Measurements from ENCODE around the gene PNLIPRP2.

PNLIPRP2 gene

DNA sequence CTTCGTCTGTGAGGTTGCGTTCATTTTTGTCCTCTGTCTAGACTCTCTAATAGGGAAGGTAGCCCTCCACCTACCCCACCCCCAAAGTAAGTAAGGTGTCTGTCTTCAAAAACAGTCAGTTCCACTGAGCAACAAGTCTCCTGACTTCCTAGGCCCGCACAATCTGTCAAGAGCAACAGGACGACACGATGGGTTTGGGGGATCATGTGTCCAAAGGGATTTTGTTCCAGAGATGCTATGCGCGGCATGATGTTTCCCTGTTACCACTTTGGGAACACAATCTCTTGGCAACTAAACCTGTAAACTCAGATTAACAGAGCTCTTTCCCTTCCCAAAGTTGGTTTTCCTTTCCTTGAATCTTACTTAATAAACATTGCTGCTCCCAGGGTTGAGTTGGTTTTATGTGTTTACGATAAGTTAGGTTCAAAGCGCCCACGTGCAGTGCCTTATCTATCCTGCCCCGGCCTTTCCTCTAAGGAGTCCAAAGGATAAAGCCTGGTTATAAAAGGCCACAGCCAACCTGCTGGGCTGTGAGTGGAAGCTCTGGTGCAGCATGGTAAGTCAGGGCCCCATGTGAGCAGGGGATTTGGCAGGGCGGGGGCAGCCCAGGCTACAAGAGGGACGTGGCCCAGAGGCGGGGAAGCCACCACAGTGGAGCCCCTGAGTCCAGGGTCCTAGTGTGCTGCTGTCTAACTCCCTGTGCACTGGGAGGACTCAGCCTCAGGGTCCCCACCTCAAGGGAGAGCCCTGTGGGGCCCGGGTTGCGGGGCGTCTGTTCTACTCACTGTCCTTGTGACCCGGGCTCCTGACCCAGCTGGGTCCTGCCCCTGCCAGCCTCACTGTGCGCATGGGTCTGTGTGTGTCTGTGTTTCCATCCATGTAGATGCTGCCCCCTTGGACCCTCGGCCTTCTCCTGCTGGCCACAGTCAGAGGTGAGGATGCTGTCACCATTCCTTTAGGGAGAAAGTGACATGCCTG lies at the start of gene PNLIPRP2:
Gene PNLIPRP2, plus strand, starts transcription at position 531 of the 978 bp plus-strand sequence.
- ATAC-seq (no peak), DNase-seq (no peak)

GRCh38 chr10:116574797-116575196 lies 46.0 kb upstream of the PNLIPRP2 start:
- ATAC-seq (no peak), DNase-seq (no peak)

GRCh38 chr10:116587878-116588591 lies 32.7 kb upstream of the PNLIPRP2 start:
- no peak for ATAC-seq
- DNase-seq, result no peak

GRCh38 chr10:116588995-116589394 lies 31.8 kb upstream of the PNLIPRP2 start:
- ATAC-seq (no peak), DNase-seq (no peak)

DNA sequence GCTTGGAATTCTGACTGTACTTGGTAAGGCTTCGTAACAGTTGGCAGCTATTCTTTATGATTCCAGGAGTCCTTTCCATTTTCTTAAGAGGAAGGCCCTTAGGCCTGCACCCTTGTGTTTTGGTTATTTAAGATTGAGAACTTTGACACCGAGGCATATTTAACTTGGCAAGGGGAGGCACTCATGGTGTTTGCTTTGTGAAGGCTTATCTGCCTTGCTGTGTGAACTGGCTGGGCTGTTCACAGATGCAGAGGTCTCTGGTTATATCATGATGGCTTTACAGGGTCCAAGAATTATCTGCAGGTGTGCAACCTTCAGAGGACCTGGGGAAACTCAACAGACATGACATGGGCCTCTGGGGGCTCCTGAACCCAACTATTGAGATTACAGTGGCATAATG lies 30.8 kb upstream of the PNLIPRP2 start:
- ATAC-seq, result no peak
- no peak for DNase-seq

DNA sequence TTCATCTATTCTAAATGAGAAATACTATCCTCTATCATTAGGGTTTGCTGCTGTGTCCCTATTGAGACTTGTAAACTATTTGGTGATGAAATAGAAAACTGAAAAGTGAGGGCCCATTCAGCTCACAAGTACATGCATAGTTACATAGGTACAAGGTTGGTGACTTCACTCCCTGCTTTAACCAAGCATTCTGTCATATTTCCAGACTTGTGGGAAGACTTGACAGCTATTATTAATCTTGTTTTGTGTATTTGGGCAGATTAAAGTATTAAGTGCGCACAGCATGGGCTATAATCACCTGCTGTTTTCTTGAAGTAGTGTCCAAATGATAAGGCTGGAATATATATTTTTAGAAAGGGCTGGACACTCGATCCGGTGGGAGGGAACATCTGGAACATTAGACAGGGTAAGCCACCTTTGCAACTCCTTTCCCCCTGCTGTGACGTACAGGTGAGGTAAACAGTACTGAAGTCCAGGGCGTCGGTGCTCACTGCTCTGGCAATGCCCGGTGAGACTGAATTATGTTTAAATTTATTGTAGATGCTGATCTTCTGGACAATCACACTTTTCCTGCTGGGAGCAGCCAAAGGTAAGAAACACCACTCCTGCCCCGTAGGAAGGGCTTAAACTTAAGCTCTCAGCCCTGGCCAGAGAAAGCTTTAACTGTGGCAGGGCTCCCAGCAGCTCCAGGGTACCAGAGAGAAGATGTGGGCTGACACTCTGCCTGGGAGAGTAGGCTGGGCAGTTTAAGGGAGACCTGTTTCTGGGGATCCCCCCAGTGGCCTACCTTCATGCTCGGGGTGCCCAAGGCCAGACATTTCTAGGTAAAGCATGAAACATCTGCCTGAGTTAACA lies 29.9 kb upstream of the PNLIPRP2 start, which contains the start of gene PNLIPRP1:
Gene PNLIPRP1, plus strand, starts transcription at position 370 of the 855 bp plus-strand sequence. Its CDS starts 171 bp downstream, at position 541.
- no peak for DNase-seq
- no peak for ATAC-seq

DNA sequence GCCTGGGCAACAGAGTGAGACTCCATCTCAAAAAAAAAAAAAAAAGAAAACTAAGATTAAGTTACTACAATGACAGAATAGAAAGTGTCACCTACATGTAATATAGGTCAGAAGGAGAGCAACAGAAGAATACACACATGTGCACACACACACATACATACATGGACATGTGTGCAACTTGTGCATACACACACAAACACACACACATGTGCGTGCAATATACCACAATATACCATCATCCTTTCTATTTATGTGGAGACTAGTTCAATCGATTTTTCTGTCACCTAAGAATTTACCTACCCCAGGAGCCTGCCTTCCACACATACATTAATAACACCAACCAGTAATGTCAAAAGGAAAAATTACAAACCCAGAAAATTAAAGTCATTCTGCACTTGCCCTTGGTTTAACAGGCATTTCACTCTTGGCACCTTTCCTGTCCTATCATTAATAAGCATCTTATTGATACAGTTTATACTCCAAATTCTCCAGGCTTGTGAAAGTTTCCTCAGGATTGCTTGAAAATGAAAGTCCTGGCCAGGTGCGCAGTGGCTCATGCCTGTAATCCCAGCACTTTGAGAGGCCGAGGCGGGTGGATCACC lies 27.5 kb upstream of the PNLIPRP2 start:
- ATAC-seq, result no peak
- no peak for DNase-seq

DNA sequence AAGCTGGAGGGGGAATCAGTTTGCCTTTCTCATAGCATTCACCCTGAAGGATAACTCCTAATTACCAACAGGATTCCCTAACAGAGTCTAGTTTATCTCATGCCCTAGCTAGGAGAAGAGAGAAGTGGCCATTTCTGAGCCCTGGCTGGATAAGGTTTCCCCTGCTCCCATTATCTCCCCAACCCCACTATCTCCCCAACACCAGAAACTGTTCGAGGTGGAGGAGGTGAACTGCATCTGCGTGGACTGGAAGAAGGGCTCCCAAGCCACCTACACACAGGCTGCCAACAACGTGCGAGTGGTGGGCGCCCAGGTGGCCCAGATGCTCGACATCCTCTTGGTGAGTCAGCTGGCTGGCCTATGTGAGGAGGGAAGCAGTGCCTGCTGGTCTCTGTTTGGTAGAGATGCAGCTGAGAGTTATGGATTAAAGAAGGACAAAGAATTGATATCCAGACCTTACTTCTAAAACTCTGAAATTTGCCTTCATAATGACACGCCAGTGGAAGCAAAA lies 26.2 kb upstream of the PNLIPRP2 start:
- no peak for ATAC-seq
- no peak for DNase-seq

DNA sequence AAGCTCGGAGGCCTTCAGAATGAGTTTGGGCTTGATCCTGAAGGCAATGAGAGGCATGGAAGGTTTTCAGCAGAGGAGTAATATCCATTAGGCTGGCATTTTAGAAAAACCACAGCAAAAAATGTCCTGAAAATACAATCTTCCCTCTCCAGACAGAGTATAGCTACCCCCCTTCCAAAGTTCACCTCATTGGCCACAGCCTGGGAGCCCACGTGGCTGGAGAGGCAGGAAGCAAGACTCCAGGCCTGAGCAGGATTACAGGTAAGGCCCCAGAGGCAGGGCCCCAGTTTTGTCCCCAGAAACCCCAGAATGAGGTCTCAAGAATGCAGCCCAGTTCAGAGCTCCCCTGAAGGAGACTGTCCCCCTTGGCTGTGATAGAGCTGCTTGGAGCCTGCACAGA lies 24.7 kb upstream of the PNLIPRP2 start:
- DNase-seq, result no peak
- ATAC-seq, result no peak

DNA sequence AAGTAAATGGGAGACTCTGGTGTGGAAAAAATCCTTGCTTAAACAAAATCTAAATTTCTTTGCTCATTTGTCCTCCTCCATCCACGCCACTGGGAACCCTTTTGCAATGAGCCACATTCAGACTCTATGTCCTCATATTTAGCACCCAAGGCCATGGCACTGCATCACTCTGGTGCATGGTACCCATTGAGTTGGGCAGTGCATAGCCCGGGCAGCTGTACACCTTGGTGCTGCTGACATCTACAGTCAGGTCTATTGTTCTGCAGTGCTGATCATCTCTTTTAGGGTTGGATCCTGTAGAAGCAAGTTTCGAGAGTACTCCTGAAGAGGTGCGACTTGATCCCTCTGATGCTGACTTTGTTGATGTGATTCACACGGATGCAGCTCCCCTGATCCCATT lies 23.2 kb upstream of the PNLIPRP2 start:
- ATAC-seq, result no peak

DNA sequence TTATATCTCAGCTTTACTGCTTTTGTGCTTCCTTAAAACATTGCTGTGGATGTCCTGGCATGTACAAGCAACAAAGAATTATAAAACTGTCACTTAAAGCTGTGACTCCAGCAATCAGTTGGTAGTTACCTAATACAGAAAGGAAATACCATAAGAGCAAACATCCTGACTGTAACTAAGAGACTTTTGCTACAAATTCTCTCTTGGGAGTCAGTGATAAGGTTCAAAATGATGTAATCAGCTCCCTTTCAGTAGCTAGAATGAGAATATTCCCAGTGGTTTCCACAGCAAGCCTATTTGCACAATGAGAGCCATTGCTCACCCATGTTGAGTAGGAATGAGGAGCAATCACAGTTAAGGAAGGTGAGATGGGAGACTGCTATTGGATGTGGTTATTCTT lies 22.4 kb upstream of the PNLIPRP2 start:
- DNase-seq (no peak), ATAC-seq (no peak)

More for the DNA sequence above, 23.2 kb upstream of the PNLIPRP2 start:
- DNase-seq, result no peak

DNA sequence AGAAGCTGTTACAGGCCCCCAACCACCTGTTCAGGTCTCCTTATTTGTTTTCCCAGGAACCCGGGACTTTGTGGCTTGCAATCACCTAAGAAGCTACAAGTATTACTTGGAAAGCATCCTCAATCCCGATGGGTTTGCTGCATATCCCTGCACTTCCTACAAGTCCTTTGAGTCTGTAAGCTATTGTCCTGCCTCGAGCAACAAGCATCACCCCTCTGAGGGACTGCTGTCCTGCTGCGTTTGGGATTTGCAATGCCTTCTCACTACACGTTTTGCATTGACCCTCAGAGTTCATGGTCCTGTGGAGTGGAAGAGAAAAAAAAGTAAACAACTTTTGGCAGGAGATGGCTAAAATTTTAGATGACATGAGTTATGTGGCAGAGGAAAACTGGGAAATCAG lies 20.8 kb upstream of the PNLIPRP2 start:
- DNase-seq (no peak), ATAC-seq (no peak)

DNA sequence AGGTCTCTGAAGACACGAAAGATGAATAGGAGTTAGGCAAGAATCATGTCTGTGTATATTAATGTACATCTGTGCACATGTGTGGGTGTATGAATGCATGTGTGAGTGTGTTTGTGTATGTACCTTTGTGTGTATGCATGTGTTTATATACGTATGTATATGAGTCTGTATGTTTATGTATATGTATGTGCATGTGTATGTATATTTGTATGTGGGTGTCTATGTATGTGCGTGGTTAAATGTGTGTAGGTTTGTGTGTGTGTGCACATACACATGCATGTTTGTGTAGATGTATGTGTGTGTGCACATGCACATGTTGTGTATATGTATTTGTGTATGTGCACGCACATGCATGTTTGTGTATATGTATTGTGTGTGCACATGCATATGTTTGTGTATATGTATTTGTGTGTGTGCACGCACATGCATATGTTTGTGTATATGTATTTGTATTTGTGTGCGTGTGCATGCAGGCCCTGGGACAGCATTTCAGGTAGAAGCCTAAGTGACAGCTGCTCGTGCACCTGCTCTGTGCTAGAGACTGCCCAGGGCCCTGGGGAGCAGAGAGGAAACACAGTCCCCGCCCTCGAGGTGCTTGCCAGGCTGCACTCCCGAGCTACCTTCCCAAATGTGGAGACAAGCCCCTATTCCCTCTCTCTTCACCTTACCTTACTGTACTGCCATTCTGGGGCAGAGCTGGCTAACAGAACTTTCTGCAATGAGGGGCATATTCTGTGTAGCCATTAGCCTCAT lies 17.9 kb upstream of the PNLIPRP2 start:
- no peak for DNase-seq
- no peak for ATAC-seq

GRCh38 chr10:116606061-116606483 lies 14.7 kb upstream of the PNLIPRP2 start:
- DNase-seq, result no peak
- ATAC-seq, result no peak

GRCh38 chr10:116607336-116607735 lies 13.4 kb upstream of the PNLIPRP2 start:
- DNase-seq (no peak), ATAC-seq (no peak)

GRCh38 chr10:116608686-116609594 lies 11.8 kb upstream of the PNLIPRP2 start:
- DNase-seq (no peak), ATAC-seq (no peak)

DNA sequence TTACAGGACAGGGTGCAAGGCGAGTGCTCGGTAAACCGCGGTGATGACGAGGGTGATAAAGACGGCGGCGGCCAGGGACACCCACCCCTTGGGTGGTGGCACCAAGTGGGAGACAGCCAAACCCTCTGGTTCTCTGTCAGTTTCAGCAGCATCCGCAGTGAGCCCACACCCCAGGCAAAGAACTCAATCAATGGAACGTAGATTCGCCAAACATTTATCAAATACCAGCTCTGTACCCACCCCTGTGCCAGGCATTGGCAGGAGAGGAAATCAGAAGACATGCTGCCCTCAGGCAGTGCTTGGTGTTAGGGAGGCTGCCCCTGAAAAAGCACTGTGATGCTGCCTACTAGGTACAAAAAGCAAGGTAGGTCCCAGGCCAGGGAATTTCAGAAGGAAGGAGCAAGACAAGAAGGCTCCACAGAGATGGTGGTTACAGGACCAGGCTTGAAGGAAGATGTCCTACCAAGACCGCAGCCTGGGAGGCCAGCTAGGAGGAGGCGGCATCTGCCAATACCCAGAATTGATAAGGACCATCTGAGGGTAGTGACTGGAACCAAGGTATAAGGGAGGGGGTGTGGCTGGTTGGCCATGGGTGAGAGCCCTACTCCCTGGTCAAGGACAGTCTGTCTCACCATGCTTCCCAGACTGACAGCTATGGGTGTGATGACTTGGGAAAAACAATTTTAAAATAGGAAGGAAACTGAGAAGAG lies 10.2 kb upstream of the PNLIPRP2 start:
- ATAC-seq (no peak), DNase-seq (no peak)

DNA sequence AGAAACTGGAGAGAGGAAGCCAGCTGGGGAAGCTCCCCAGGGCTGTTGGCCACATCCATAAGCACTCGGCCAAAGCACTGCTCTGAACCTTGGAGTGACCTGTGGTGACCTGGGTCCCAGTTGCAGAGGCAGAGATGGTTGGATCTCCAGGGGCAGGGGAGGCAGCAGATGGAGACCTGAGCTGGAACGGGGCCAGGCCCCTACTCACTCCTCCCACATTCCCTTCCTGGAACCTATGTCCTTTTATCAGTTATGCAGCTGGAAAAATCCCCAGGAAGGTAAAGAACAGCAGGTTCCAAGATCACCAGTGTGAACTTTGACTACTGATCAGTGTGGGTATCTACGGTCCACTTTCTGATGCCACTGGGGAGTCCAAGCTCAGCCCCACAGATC lies 9.6 kb upstream of the PNLIPRP2 start:
- no peak for DNase-seq
- ATAC-seq, result no peak

All from stimulated activated naive CD8-positive, alpha-beta T cell treated with anti-CD3 and anti-CD28 coated beads, Interleukin-15, Interleukin-2, amounts not matched to agents 100 U/mL and 50 U/mL, for 24 hours (primary cell).